ENCODE measurements around the gene GDF11.

Gene GDF11

DNA sequence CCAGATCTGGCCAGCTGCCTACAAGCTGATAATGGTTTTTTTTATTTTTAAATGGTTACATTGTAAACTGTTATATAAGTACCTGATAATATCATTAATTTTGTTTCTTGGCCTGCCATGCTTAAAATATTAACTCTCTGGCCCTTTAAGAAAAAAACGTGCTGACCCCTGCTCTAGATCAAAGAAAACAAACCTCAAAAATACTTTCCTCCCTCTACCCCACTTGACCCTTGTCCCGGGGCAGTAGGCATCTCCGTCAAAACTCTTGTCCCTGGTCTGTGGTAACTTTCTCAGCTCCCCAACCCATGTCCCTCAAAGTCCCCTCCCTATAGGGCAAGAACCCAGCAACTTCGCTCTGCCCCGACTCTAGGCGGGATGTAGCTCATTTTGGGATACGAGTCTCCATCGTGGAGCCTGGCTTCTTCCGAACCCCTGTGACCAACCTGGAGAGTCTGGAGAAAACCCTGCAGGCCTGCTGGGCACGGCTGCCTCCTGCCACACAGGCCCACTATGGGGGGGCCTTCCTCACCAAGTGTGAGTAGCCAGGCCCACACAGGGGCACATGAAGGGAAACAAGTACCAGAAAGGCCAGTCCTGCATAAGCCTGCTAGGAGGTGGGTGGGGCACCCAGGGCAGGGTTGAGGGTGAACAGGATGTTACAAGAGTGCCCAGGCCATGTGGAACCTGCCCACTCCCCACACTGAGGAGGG, 19.3 kb upstream of the GDF11 start:
- no peak for DNase-seq (ENCODE audit: low read depth in 2 of 2)

- no peak for DNase-seq (ENCODE audit: low read depth in 2 of 2)
Observed at GRCh38 chr12:55724226-55724939, 18.5 kb upstream of the GDF11 start.

GRCh38 chr12:55724940-55725309, 18.0 kb upstream of the GDF11 start:
- DNase-seq (ENCODE audit: low read depth in 2 of 2): no peak

DNA sequence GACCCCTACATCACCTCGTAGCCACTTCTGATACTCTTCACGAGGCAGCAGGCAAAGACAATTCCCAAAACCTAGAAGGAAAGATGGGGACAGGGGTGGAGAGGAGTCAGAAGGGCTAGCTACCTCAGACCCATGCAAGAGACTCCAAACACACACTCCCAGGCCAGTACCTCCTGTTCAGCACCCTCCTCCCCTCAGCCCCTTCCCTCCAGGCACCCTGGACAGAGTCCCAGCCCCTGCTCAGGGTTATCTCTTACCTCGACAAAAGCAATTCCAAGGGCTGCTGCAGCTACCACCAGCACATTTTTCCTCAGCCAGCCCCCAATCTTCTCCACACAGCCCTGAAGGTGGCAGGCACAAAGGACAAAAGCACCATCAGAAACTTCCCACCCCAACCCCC, 17.4 kb upstream of the GDF11 start:
- no peak for DNase-seq (ENCODE audit: low read depth in 2 of 2)

GRCh38 chr12:55726971-55727370, 16.0 kb upstream of the GDF11 start:
- DNase-seq (ENCODE audit: low read depth in 2 of 2): no peak

DNA sequence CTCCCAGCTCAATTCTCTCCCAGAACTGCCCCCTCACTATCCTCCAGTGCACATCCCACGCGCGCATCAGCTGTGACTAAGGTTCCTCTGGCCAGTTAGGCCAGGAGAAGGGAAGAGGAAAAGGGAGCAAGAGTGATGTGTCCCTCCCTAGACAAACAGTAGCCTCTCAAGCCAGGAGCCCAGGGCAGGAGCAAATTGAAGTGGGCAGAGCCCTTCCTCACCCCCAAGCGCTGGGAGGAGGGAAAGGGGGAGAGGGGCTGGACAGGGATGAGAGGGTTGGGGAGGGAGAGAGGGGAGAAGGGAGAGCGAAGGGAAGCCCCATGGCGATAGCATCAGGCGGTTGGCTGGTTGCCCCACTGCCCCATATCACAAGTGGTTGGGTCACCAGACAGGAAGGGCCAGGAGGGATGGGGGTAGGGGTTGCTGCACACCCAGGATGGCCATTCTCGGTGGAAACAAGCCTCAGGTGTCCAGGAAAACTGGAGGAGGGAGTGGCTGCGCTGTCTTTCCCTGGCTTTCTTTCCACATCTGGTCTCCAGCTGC, 15.2 kb upstream of the GDF11 start:
- DNase-seq (ENCODE audit: low read depth in 2 of 2): no peak

GRCh38 chr12:55728186-55728938, 14.6 kb upstream of the GDF11 start:
- no peak for DNase-seq (ENCODE audit: low read depth in 2 of 2)

DNA sequence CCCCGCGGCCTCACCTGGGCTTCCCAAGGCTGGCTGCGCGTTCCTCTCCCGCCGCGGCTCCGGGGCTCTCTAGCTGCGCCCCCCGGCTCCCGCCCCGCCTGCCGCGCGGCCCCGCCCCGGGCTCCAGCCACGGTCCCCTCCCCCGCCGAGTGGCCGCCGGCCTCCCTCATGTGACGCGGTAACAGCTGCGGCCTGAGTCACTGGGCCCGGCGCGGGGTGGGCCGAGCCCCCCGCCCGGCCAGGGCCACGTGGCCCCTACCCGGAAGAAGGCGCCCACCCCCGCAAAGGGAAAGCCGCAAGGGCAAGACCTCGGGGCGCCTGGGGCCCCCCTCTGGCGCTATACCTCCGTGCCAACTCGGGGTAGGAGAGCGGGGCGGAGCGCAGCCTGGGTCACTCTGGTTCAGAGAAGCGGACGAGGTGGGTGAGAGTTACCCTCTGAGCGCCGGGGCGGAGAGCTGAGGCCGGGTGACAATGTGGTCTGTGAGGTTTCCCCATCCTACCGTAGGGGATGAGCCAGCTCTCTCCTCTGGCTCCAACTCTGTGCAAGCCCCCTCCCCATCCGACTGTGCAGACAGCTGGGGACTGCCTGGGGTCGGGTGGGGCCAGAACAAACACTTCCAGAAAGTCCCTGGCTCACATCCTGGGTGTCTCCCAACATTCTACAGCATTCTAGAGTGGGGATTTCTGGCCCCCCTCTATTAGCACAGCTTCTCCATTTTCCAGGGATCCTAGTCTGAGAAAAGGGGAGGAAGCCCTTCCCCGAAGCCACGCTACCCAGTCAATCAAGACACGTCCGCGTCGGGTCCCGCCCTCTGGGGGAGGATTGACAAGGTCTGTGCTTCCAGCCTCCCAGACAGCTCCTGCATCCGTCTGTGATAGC, 13.7 kb upstream of the GDF11 start, which contains the start of gene CD63:
CD63 (minus strand) TSS at position 71 of the 880 bp plus-strand sequence. CDS start 668 bp downstream, outside the sequence.
- DNase-seq (ENCODE audit: low read depth in 2 of 2): peak in 1 of 2 donors; percentile 57

DNA sequence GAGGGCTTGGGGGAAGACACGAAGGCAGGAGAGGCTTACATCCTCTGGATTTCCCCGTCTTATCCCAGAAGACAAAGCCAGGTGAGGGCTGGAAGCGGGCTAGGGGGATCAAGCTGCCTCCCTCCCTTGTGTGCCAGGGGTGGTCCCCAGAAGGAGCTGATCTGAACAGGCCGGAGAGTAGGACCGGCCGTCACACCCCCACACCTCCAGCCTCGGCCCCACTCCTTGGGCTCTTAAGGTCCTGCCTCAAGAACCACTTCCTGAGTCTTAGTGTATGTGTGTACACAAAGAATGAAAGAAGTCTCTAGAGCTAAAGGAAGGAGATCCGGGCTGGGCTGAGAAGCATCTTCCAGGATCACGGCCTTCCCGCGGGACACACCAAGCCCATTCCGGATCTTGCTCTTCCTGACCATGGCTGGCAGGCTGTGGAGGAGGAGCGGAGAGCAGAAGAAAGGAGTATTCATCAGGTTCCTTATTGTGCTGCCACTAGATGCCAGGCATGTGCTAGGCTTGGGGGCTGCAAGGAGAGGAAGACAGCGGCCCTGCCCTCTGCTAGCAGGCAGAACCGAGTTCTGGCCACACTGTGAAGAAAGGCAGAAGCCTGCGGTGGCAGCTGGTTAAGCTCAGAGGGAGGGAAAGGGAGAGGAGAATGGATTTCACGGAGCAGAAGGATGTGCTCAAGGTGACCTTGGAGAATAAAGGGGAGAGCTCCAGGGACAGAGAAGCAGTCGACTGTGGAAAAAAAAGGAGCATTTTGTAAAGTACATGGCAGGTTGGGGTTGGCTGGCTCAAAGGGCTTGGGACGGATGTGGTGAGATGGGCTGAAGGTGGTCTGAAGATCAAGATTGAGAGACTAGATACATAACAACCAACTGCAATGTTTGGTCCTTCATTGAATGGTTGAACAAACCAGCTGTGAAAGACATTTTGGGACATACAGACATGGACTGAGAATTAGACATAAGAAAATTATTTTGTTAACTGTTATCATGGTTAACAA, 12.8 kb upstream of the GDF11 start:
- DNase-seq (ENCODE audit: low read depth in 2 of 2): no peak

GRCh38 chr12:55732288-55732687, 10.6 kb upstream of the GDF11 start:
- no peak for DNase-seq (ENCODE audit: low read depth in 2 of 2)

DNA sequence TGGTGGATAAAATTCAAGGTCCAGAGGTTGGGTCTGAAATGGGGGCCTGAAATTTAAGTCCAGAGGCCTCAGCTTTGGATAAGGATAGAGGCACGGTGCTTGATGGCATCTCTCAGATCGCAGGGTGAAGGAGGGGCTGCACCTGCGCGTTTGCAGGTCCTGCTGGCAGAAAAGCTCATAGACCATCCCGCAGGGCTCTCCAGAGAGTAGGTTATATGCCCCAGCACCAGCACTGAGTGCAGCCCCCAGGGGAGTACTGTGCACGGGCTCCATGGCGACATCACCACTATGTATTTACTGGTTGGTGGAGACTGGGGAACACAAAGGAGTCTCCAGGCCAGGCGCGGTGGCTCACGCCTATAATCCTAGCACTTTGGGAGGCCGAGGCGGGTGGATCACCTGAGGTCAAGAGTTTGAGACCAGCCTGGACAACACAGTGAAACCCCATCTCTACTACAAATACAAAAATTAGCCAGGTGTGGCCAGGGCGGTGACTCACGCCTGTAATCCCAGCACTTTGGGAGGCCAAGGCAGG, 9.8 kb upstream of the GDF11 start:
- DNase-seq (ENCODE audit: low read depth in 2 of 2): no peak

- DNase-seq (ENCODE audit: low read depth in 2 of 2): no peak
Observed at GRCh38 chr12:55733858-55734257, 9.1 kb upstream of the GDF11 start.

- no peak for DNase-seq (ENCODE audit: low read depth in 2 of 2)
Observed at GRCh38 chr12:55734595-55734994, 8.3 kb upstream of the GDF11 start.

DNA sequence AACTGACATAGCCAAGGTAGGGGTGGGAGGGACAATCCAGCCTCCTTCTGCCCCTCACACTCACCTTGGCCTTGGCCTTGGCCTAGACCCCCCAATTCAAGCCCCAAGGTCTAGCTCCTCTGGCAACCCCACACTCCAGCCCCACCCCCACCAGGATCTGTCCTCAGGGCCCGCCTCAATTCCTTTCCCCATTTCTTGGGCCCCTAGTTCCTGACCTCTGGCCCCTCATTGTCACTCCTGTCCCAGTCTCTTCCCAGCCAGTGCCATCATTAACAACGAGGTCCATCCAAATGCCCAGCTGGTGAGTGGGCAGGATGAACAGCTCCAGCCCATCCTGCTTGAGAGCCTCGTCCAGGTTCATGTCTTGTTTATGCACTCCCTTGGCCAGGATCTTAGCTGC, 6.8 kb upstream of the GDF11 start:
- DNase-seq (ENCODE audit: low read depth in 2 of 2): no peak

DNA sequence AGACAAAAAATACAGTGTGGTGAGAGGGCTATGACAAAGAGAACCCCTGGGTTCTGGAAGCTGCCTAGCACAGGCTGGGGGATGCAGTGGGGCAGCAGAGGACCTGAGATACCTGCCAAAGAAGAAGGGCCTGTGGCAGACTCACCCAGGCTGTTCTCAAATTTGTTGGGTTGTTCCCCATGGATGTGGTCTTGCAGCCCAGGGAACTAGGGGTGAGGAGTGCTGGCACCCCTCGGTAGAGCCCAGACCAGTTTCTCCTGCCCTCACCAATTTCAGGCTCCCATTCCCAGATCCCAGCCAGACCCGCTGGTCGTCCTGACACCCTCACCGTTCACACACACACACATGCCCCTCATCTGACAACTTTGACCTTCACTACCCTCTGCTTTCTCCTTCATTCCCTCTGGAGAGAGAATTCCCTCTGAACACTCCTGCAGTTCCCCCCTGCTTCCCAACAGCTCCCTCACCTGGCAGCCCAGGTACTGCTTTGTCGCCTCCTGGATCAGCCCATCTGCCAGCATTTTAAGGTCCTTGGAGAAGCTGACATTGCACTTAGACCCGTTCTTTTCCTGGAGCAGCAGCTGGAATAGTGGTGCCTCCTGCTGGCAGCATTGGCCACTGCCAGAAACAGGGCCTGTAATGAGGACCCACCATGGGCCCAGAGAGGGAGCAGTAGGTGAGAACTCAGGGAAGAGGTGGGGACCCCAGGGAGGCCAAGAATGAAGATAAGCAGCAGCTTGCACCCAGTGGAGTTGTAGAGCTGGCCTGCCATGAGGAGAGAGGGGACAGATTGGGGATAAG, 5.9 kb upstream of the GDF11 start:
- no peak for DNase-seq (ENCODE audit: low read depth in 2 of 2)

- no peak for DNase-seq (ENCODE audit: low read depth in 2 of 2)
Observed at GRCh38 chr12:55737581-55738122, 5.3 kb upstream of the GDF11 start.

DNA sequence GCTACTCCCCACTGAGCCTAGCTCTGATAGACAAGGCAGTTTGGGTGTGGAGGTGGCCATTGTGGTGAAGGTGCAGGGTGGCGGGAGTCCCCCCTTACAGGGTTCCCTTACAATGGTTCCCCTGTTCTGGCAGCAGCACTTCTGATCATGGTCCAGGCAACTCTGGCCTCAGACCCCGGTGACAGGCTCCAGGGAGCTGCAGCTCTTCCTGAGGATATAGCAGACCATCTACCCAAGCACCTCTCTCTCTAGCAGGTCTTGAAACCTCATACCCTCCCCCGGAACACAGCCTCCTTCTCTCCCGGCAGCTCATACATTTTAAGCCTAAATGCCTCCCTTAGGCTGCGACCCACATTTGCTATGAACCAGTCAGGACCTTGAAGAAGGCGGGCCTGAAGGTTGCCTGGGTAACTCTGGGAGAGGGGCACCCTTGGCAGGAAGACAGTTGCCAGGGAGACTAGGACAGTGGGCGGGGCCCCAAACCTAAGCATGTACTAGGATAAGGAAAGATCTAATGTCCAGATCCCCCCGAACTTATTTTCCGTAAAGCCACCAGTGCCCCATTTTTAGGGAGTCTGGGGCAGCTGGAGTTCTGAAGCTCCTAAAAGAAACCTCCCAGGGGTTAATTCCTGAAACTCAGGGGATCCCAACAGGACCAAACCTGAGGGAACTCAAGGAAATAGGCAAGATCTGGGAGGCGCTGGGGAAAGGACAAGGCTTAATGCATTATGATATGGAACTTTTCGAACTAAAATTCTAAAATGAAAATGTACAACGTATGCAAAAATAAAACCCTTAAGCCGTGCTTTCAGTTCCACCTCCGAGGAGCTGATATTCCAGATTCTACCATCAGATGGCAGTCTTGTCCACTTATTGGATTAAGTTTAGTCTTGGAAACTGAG, 4.5 kb upstream of the GDF11 start:
- DNase-seq (ENCODE audit: low read depth in 2 of 2): peak; percentile 50 to 51

DNA sequence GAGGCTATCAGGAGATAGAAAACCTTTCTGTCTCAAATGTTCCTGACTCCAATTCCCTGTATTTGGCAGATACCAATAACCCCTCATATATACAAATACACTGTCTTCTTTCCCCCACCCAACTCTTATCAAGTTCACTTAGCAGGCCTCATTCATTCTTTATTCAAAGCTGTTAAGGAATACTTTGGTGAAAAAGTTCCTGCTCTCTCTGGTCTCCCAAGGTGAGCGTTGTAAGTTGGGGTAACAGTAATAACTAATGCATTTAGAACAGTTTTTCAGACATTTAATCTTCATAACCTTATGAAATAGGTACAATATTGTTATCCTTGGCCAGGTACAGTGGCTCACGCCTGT, 3.9 kb upstream of the GDF11 start:
- DNase-seq (ENCODE audit: low read depth in 2 of 2): no peak

All from stimulated activated CD4-positive, alpha-beta T cell treated with anti-CD3 and anti-CD28 coated beads, Interleukin-1b, Interleukin-23, amount 100 ng/mL, for 1 hour (primary cell).